Muscle of leg (tissue), 11 donors: ENCODE data around the gene SYMPK. TPM values are rescaled to one million over a fixed set of nuclear protein-coding genes. Genes with fewer than 3 reads are reported as not detected.

Experiments used
- DNase-seq: peaks from one replicate; pipeline ENCODE4 v3.0.0; 2013
- H3K27ac ChIP-seq: one replicate; pipeline ENCODE4 v1.5.1; 2013; ENCODE audit warnings: mild to moderate bottlenecking, low read length, control low read depth
- H3K27me3 ChIP-seq: one replicate; pipeline ENCODE4 v1.6.1; 2013; ENCODE audit warnings: low read length; ENCODE audit not compliant: control insufficient read depth, insufficient read depth
- H3K36me3 ChIP-seq: one replicate; pipeline ENCODE4 v1.6.1; 2013; ENCODE audit warnings: low read length; ENCODE audit not compliant: control insufficient read depth, insufficient read depth
- H3K4me1 ChIP-seq: one replicate; pipeline ENCODE4 v1.6.1; 2013; ENCODE audit warnings: low read length; ENCODE audit not compliant: control insufficient read depth, insufficient read depth
- H3K4me3 ChIP-seq: one replicate; pipeline ENCODE4 v1.5.1; 2013; ENCODE audit warnings: low read length, control low read depth
- H3K9me3 ChIP-seq: replicated peaks from 2 replicates; pipeline ENCODE4 v1.6.1; 2013; ENCODE audit warnings: low read depth, low read length; ENCODE audit not compliant: control insufficient read depth
- whole genome bisulfite sequencing: methylation state at CpG from one replicate; pipeline ENCODE4 v1.1.5; 2013; ENCODE audit warnings: missing lambda C conversion rate; ENCODE audit not compliant: insufficient coverage; 5-methylcytosine and 5-hydroxymethylcytosine counted together
- polyA plus RNA-seq, 8 donors: library from polyadenylated mRNA; unstranded; fragments of 120-200 nt; gene quantifications; one replicate each; pipeline versions ENCODE4 v1.2.1 to v1.2.3, GENCODE V29; 2013; ENCODE audit warnings: inconsistent platforms in 1 of 8, low replicate concordance in 1 of 8; ENCODE audit not compliant: insufficient read length in 8 of 8, insufficient read depth in 1 of 8
- total RNA-seq: library from RNA; stranded (reverse); fragments of 120-200 nt; gene quantifications from one replicate; pipeline ENCODE4 v1.2.4, GENCODE V29; 2013

The SYMPK gene
- total and polyA plus RNA-seq, 9 donors, result 25.8 to 44.0 (median 38.7) TPM

DNA sequence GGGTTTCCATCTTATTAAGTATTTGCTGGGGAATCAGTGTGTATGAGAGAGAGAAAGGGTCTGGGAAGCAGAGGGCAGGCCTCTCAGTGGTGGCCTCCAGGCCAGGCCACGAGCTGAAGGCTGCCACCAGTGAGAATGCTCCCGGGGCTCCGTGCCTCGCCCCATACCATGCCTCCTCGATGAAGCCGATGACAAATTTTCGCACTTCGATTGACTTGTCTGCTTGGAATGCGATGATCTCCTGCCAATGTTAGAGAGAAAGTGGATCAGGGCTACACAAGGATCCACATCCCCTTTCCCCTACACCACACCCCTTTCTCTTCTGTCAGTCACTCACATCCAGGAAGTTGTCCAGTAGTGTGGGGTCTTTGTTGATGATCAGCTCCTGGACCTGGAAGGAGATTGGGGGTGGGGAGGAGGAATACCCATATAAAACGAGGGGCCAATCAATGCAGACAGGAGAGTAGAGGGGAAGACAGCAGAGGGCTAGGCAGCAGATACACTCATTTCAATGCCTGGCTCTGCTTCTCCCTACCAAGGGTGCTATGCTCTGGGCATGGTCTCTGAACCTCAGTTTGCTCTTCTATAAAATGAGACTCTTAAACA lies 10.7 kb downstream of the SYMPK start:
- Histone ChIP-seq H3K4me1 (no peaks in the 10 kb centered on the region), H3K4me3 (no peak overlapping the region), H3K27ac (no peak overlapping the region), H3K27me3 (no peaks in the 10 kb centered on the region), H3K9me3 (no peaks in the 10 kb centered on the region), H3K36me3 (peaks cover 63% of the 10 kb centered on the region)
- DNase-seq, result no peak
- 97% methylated on average over 6 of the region's 10 CpGs for WGBS

- peaks cover 72% of the 10 kb centered on the region for H3K36me3 ChIP-seq
- WGBS, result 94% methylated on average over 3 of the region's 4 CpGs
- H3K9me3 ChIP-seq, result no peaks in the 10 kb centered on the region
- no peaks in the 10 kb centered on the region for H3K4me1 ChIP-seq
- H3K27ac ChIP-seq, result no peak overlapping the region
- no peak for DNase-seq
- no peak overlapping the region for H3K4me3 ChIP-seq
- H3K27me3 ChIP-seq, result no peaks in the 10 kb centered on the region
Observed at GRCh38 chr19:45848922-45849321, 14.0 kb downstream of the SYMPK start.

DNA sequence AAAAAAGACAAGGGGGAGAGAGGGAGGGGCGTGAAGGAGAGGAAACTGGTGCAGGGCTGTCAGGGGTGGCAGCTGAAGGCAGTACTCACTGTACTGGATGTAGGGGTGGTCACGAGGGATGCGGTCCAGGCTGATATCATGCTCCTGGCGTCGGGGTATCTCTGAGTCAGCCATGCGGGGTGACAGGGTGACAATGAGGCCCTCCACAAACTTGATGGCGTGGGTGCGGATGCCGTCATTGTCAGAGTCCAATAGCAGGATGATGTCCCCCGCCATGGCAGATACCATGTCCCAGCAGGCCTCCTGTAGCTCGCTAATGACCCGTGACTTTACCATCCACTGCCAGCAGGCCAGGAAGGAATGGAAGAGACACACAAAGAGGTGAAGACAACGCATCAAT lies 15.3 kb downstream of the SYMPK start:
- H3K4me1 ChIP-seq, result no peaks in the 10 kb centered on the region
- H3K9me3 ChIP-seq, result no peaks in the 10 kb centered on the region
- H3K4me3 ChIP-seq, result no peak overlapping the region
- no peak overlapping the region for H3K27ac ChIP-seq
- DNase-seq, result no peak
- WGBS, result 91% methylated on average over 10 of the region's 13 CpGs
- H3K27me3 ChIP-seq, result no peaks in the 10 kb centered on the region
- peaks cover 71% of the 10 kb centered on the region for H3K36me3 ChIP-seq

- no peaks in the 10 kb centered on the region for H3K4me1 ChIP-seq
- H3K27me3 ChIP-seq, result no peaks in the 10 kb centered on the region
- H3K27ac ChIP-seq, result no peak overlapping the region
- DNase-seq, result no peak
- 96% methylated on average over 8 of the region's 14 CpGs for WGBS
- H3K9me3 ChIP-seq, result no peaks in the 10 kb centered on the region
- peaks cover 62% of the 10 kb centered on the region for H3K36me3 ChIP-seq
- H3K4me3 ChIP-seq, result no peak overlapping the region
Observed at GRCh38 chr19:45842198-45842597, 20.7 kb downstream of the SYMPK start.

- Histone ChIP-seq H3K27ac (no peak overlapping the region), H3K36me3 (peaks cover 69% of the 10 kb centered on the region), H3K4me3 (no peak overlapping the region), H3K9me3 (no peaks in the 10 kb centered on the region), H3K4me1 (no peaks in the 10 kb centered on the region), H3K27me3 (no peaks in the 10 kb centered on the region)
- DNase-seq, result no peak
- WGBS, result 78% methylated on average over 1 of the region's 7 CpGs
Observed at GRCh38 chr19:45834970-45835369, 28.0 kb downstream of the SYMPK start.

DNA sequence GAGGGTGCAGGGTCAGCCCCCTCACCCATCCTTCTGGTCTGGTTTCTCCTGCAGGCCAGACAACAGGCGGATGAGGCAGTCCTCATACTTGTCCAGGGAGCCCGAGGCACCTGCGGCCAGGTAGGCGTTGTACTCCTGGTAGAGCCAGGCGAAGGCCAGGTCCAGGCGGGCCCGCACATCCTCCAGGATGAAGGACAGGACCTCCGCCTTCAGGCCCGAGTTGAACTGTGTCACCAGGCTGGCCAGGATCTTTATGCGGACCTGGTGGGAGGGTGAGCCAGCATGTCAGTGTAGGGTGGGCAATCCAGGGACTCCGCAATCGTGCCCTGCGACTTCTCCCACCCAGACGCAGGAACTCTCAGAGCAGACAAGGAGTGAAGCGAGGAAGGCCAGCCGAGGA lies 34.0 kb downstream of the SYMPK start:
- 95% methylated on average over 13 of the region's 16 CpGs for WGBS
- H3K4me1 ChIP-seq, result peaks cover 5% of the 10 kb centered on the region
- H3K9me3 ChIP-seq, result no peaks in the 10 kb centered on the region
- no peak for DNase-seq
- no peaks in the 10 kb centered on the region for H3K27me3 ChIP-seq
- no peak overlapping the region for H3K4me3 ChIP-seq
- H3K27ac ChIP-seq, result no peak overlapping the region
- peaks cover 87% of the 10 kb centered on the region for H3K36me3 ChIP-seq

- H3K36me3 ChIP-seq, result peaks cover 90% of the 10 kb centered on the region
- no peaks in the 10 kb centered on the region for H3K9me3 ChIP-seq
- no peak overlapping the region for H3K27ac ChIP-seq
- no peak for DNase-seq
- H3K27me3 ChIP-seq, result no peaks in the 10 kb centered on the region
- 84% methylated on average over 9 of the region's 9 CpGs for WGBS
- peaks cover 6% of the 10 kb centered on the region for H3K4me1 ChIP-seq
- no peak overlapping the region for H3K4me3 ChIP-seq
Observed at GRCh38 chr19:45828523-45828922, 34.4 kb downstream of the SYMPK start.

DNA sequence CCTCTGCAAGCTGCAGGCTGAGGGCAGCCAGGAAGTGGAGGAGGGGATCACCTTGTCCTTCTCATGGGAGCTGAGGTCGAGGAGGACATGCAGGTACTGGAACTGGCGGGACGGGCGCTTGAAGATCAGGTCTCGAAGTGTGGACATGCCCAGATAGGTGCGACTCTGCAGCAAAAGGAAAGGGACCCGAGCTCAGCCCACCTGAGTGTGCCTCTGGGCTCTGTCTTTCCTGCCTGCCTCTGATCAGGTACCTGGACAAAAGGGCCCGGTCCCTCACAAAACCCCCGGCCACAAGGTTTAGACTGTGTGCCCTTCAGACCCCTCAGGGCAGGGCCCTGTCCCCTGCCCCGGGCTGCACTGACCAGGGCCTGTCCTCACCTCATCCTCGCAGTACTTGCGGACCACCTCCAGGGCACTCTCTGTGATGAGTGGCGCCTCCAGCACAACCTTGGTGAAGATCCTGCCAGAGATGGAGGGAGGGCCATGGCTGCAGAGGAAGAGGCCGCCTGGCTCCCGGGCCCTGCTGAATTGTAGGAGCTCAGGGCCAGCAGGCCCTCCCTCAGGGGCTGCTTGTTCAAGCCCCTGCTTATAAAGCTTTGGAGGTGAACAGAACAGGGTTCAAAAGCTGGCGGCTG lies 35.4 kb downstream of the SYMPK start:
- peaks cover 6% of the 10 kb centered on the region for H3K4me1 ChIP-seq
- no peaks in the 10 kb centered on the region for H3K27me3 ChIP-seq
- H3K4me3 ChIP-seq, result no peak overlapping the region
- 90% methylated on average over 15 of the region's 16 CpGs for WGBS
- DNase-seq, result no peak
- H3K9me3 ChIP-seq, result no peaks in the 10 kb centered on the region
- H3K36me3 ChIP-seq, result peaks cover 93% of the 10 kb centered on the region
- no peak overlapping the region for H3K27ac ChIP-seq

GRCh38 chr19:45826934-45827333 lies 36.0 kb downstream of the SYMPK start:
- H3K36me3 ChIP-seq, result peaks cover 91% of the 10 kb centered on the region
- H3K4me1 ChIP-seq, result peaks cover 6% of the 10 kb centered on the region
- no peak for DNase-seq
- no peak overlapping the region for H3K27ac ChIP-seq
- H3K4me3 ChIP-seq, result no peak overlapping the region
- 65% methylated on average over 9 of the region's 11 CpGs for WGBS
- H3K9me3 ChIP-seq, result no peaks in the 10 kb centered on the region
- H3K27me3 ChIP-seq, result no peaks in the 10 kb centered on the region

GRCh38 chr19:45825917-45826893 lies 36.7 kb downstream of the SYMPK start:
- no peak for DNase-seq
- WGBS, result 83% methylated on average over 21 of the region's 22 CpGs
- Histone ChIP-seq H3K9me3 (no peaks in the 10 kb centered on the region), H3K27ac (no peak overlapping the region), H3K27me3 (no peaks in the 10 kb centered on the region), H3K4me3 (no peak overlapping the region), H3K36me3 (peaks cover 91% of the 10 kb centered on the region), H3K4me1 (peaks cover 6% of the 10 kb centered on the region)
